Activated CD4-positive, alpha-beta T cell treated with anti-CD3 and anti-CD28 coated beads, Interleukin-2, amount 50 U/mL, for 1 hour (primary cell): ENCODE data around the gene PECR.
"Not testable (repeated sequence)": the region's sequence is repeated elsewhere in the genome, so short reads cannot be mapped to it uniquely, and the experiment has no call there.

Experiments
- DNase-seq: peaks from one replicate; pipeline ENCODE4 v3.0.0-alpha.2; 2020

The PECR gene

GRCh38 chr2:216023055-216023648 lies 58.5 kb downstream of the PECR start:
- peak; percentile 34 for DNase-seq

GRCh38 chr2:216021768-216022565 lies 59.6 kb downstream of the PECR start:
- DNase-seq, result no peak

GRCh38 chr2:216018709-216019108 lies 62.9 kb downstream of the PECR start:
- DNase-seq, result no peak

GRCh38 chr2:216017365-216017764 lies 64.2 kb downstream of the PECR start:
- DNase-seq, result no peak

- DNase-seq, result no peak
Observed at GRCh38 chr2:216016581-216016980, 65.0 kb downstream of the PECR start.

GRCh38 chr2:216015722-216016464 lies 65.7 kb downstream of the PECR start:
- DNase-seq, result peak; percentile 13

GRCh38 chr2:216014986-216015385 lies 66.6 kb downstream of the PECR start:
- no peak for DNase-seq

GRCh38 chr2:216014006-216014405 lies 67.6 kb downstream of the PECR start:
- no peak for DNase-seq

- peak; percentile 82 for DNase-seq
Observed at GRCh38 chr2:216013080-216013909, 68.3 kb downstream of the PECR start, which contains the start of gene MREG. Gene MREG (minus strand): TSS chr2:216013551. CDS start chr2:216013327, 224 bp downstream.

GRCh38 chr2:216012830-216013079 lies 68.9 kb downstream of the PECR start:
- no peak for DNase-seq

GRCh38 chr2:216012133-216012829 lies 69.3 kb downstream of the PECR start:
- DNase-seq, result no peak

- DNase-seq, result not testable (repeated sequence)
Observed at GRCh38 chr2:216009215-216009614, 72.4 kb downstream of the PECR start.

GRCh38 chr2:216008387-216008786 lies 73.2 kb downstream of the PECR start:
- DNase-seq, result no peak

GRCh38 chr2:216006164-216006663 lies 75.4 kb downstream of the PECR start:
- peak; percentile 14 for DNase-seq

GRCh38 chr2:216004697-216005283 lies 76.8 kb downstream of the PECR start:
- DNase-seq, result no peak

- no peak for DNase-seq
Observed at GRCh38 chr2:216003876-216004696, 77.5 kb downstream of the PECR start.

GRCh38 chr2:216002693-216003092 lies 78.9 kb downstream of the PECR start:
- no peak for DNase-seq

GRCh38 chr2:216002101-216002678 lies 79.4 kb downstream of the PECR start:
- no peak for DNase-seq

- no peak for DNase-seq
Observed at GRCh38 chr2:216001216-216002100, 80.2 kb downstream of the PECR start.
